AML-193 (cell line): ENCODE measurements around the gene RTN1.

Experiments used
- DNase-seq, 2 experiments: peaks; one replicate each; lab custom pipeline; 2025; lab: John Stamatoyannopoulos, UW

RTN1 gene

GRCh38 chr14:59565087-59565486 lies 305.5 kb downstream of the RTN1 start:
- DNase-seq: no peak

- DNase-seq: no peak
Measured at GRCh38 chr14:59564366-59564765, 306.2 kb downstream of the RTN1 start.

GRCh38 chr14:59547310-59547709 lies 323.3 kb downstream of the RTN1 start:
- no peak for DNase-seq
